SU-DHL-6 (cell line): ENCODE data around the gene SHISA9.

ENCODE experiments used
- CTCF ChIP-seq: fragments of 200-600 bp; sonication (generic); IDR thresholded peaks from one replicate; pipeline ENCODE4 v1.5.1; 2017; ENCODE audit warnings: antibody characterized with exemption, mild to moderate bottlenecking, low read length, moderate library complexity; ENCODE audit not compliant: insufficient read depth, poor library complexity, severe bottlenecking
- EZH2phosphoT487 ChIP-seq: fragments of 200-600 bp; sonication (generic), shearing (Covaris generic); conservative IDR thresholded peaks from 2 replicates; pipeline ENCODE4 v1.6.1; 2018; ENCODE audit warnings: mild to moderate bottlenecking, antibody characterized with exemption, low read length, moderate library complexity, mixed read lengths

- no peak for TF ChIP-seq CTCF
- no peak for TF ChIP-seq EZH2phosphoT487
Measured at GRCh38 chr16:12972246-12972645, 70.8 kb downstream of the SHISA9 start.
